IMR-90 (cell line): Measurements from ENCODE around the gene PRPS1. TPM values are rescaled to one million over a fixed set of nuclear protein-coding genes. Genes with fewer than 3 reads are reported as not detected.

Source experiments
- ATAC-seq: fragments of 200-7000 bp; cut with Tn5 transposase; 2 replicates; pipeline ENCODE4 v1.9.1; 2020; ENCODE audit warnings: low read depth, mild to moderate bottlenecking, moderate library complexity
- BruUV-seq: library from RNA; stranded (reverse); fragments of 400-500 nt; replicated peaks from 2 replicates; lab custom pipeline; 2021; lab: Mats Ljungman, UMichigan
- CTCF ChIA-PET: fragments of 300-600 bp; formaldehyde crosslinking; extraction: SDS; loops from one replicate; lab custom pipeline; 2021; ENCODE audit warnings: antibody characterized with exemption; lab: Yijun Ruan, JAX
- POLR2A ChIA-PET: fragments of 300-600 bp; sonication (Branson Sonifier 250); formaldehyde crosslinking; loops from one replicate; lab custom pipeline; 2022; ENCODE audit warnings: antibody characterized with exemption; ENCODE audit not compliant: unreplicated experiment; lab: Charles Lee
- DNase-seq: peaks from one replicate; pipeline ENCODE4 v3.0.0; 2013
- H2AFZ ChIP-seq: replicated peaks from 2 replicates; pipeline ENCODE3; 2013; ENCODE audit warnings: low read length, mild to moderate bottlenecking; ENCODE audit not compliant: poor library complexity
- H2AK5ac ChIP-seq: 2 replicates; pipeline ENCODE4 v1.6.1; 2013; ENCODE audit warnings: low read depth, low read length, inconsistent platforms
- H2AK9ac ChIP-seq: replicated peaks from 2 replicates; pipeline ENCODE3; 2013; ENCODE audit warnings: mild to moderate bottlenecking, low read depth, low read length, moderate library complexity; ENCODE audit not compliant: poor library complexity
- H2BK120ac ChIP-seq: 2 replicates; pipeline ENCODE4 v1.6.1; 2013; ENCODE audit warnings: low read depth, low read length, inconsistent platforms
- H2BK15ac ChIP-seq: 3 replicates; pipeline ENCODE4 v1.6.1; 2013; ENCODE audit warnings: low read depth, low read length, inconsistent platforms
- H2BK20ac ChIP-seq: 2 replicates; pipeline ENCODE4 v1.6.1; 2013; ENCODE audit warnings: low read depth, mild to moderate bottlenecking, inconsistent platforms, low read length, moderate library complexity
- H2BK5ac ChIP-seq: 2 replicates; pipeline ENCODE4 v1.6.1; 2013; ENCODE audit warnings: mild to moderate bottlenecking, low read depth, low read length, inconsistent platforms; ENCODE audit not compliant: poor library complexity, severe bottlenecking
- H3K14ac ChIP-seq: replicated peaks from 2 replicates; pipeline ENCODE4 v1.6.1; 2013; ENCODE audit warnings: low read depth, low read length, inconsistent platforms
- H3K18ac ChIP-seq: 2 replicates; pipeline ENCODE4 v1.6.1; 2013; ENCODE audit warnings: low read depth, low read length, control low read depth
- H3K23ac ChIP-seq: 2 replicates; pipeline ENCODE4 v1.6.1; 2013; ENCODE audit warnings: low read depth, low read length, inconsistent platforms
- H3K27ac ChIP-seq: 2 replicates; pipeline ENCODE4 v1.5.1; 2013; ENCODE audit warnings: mild to moderate bottlenecking, control low read depth, low read length; ENCODE audit not compliant: insufficient read depth
- H3K27me3 ChIP-seq: 2 replicates; pipeline ENCODE4 v1.6.1; 2013; ENCODE audit warnings: low read length; ENCODE audit not compliant: control insufficient read depth, insufficient read depth
- H3K36me3 ChIP-seq: 2 replicates; pipeline ENCODE4 v1.6.1; 2013; ENCODE audit warnings: low read length, mixed read lengths; ENCODE audit not compliant: control insufficient read depth, insufficient read depth
- H3K4ac ChIP-seq: 2 replicates; pipeline ENCODE4 v1.6.1; 2013; ENCODE audit warnings: low read depth, low read length, inconsistent platforms
- H3K4me1 ChIP-seq: 2 replicates; pipeline ENCODE4 v1.6.1; 2013; ENCODE audit warnings: low read length, mixed read lengths; ENCODE audit not compliant: control insufficient read depth, insufficient read depth
- H3K4me2 ChIP-seq: 2 replicates; pipeline ENCODE4 v1.6.1; 2013; ENCODE audit warnings: low read depth, mild to moderate bottlenecking, control low read depth, low read length, moderate library complexity
- H3K4me3 ChIP-seq: 2 replicates; pipeline ENCODE4 v1.5.1; 2013; ENCODE audit warnings: low read depth, mild to moderate bottlenecking, control low read depth, low read length, moderate library complexity; ENCODE audit not compliant: insufficient read depth
- H3K56ac ChIP-seq: 2 replicates; pipeline ENCODE4 v1.6.1; 2013; ENCODE audit warnings: low read length, inconsistent platforms; ENCODE audit not compliant: insufficient read depth; ENCODE audit errors: extremely low read depth
- H3K79me1 ChIP-seq, 2 experiments: 2 replicates each; pipeline ENCODE4 v1.6.1; 2013; ENCODE audit warnings: low read length in 2 of 2, inconsistent platforms in 1 of 2, low read depth in 1 of 2
- H3K9ac ChIP-seq: 2 replicates; pipeline ENCODE4 v1.6.1; 2013; ENCODE audit warnings: low read depth, low read length, control low read depth
- H3K9me1 ChIP-seq: 2 replicates; pipeline ENCODE4 v1.6.1; 2013; ENCODE audit warnings: low read length, inconsistent platforms; ENCODE audit not compliant: insufficient read depth
- H3K9me3 ChIP-seq: 2 replicates; pipeline ENCODE4 v1.6.1; 2013; ENCODE audit warnings: low read length; ENCODE audit not compliant: control insufficient read depth, insufficient read depth
- H4K20me1 ChIP-seq: 2 replicates; pipeline ENCODE4 v1.6.1; 2013; ENCODE audit warnings: low read length, inconsistent platforms; ENCODE audit not compliant: insufficient read depth
- H4K5ac ChIP-seq: 2 replicates; pipeline ENCODE4 v1.6.1; 2013; ENCODE audit warnings: mild to moderate bottlenecking, low read depth, low read length, control low read depth
- H4K8ac ChIP-seq, 2 experiments: 2 replicates each; pipeline ENCODE4 v1.6.1; 2013; ENCODE audit warnings: low read depth in 2 of 2, low read length in 2 of 2, control low read depth in 1 of 2, inconsistent platforms in 1 of 2
- H4K91ac ChIP-seq: 2 replicates; pipeline ENCODE4 v1.6.1; 2013; ENCODE audit warnings: low read depth, low read length, inconsistent platforms; ENCODE audit not compliant: insufficient read depth
- CHD1 ChIP-seq: IDR thresholded peaks from 2 replicates; pipeline ENCODE4 v1.6.1; 2012; ENCODE audit warnings: low read depth, low read length, improper control_type of control experiment
- FOS ChIP-seq: fragments of 150-350 bp; IDR thresholded peaks from 2 replicates; pipeline ENCODE4 v1.6.1; 2016; ENCODE audit warnings: low read depth, low read length
- POLR2A ChIP-seq: IDR thresholded peaks from 2 replicates; pipeline ENCODE4 v1.6.1; 2012; ENCODE audit warnings: mild to moderate bottlenecking, low read depth, low read length
- RAD21 ChIP-seq: IDR thresholded peaks from 2 replicates; pipeline ENCODE4 v1.6.1; 2012; ENCODE audit warnings: low read length, improper control_type of control experiment
- WGBS, 2 experiments: methylation state at CpG; one replicate each; pipeline versions ENCODE4 v1.1.5 to v1.1.7; 2013; ENCODE audit warnings: missing lambda C conversion rate in 2 of 2; ENCODE audit not compliant: insufficient read length in 1 of 2; ENCODE audit errors: extremely low coverage in 2 of 2; 5-methylcytosine and 5-hydroxymethylcytosine counted together
- dilution Hi-C: fragments of 300-500 bp; cut with HindIII; formaldehyde crosslinking; loops from one replicate; pipeline ENCODE4 v1.14.3; 2018; ENCODE audit warnings: low sequenced_read_pairs; ENCODE audit not compliant: unreplicated experiment
- in situ Hi-C: fragments of 300-500 bp; cut with MboI; formaldehyde crosslinking; loops from 3 replicates; pipeline ENCODE4 v1.14.3; 2019; ENCODE audit warnings: low sequenced_read_pairs, inconsistent platforms, mixed read lengths
- intact Hi-C: fragments of 100-400 bp; cut with micrococcal nuclease; formaldehyde crosslinking; loops from 2 replicates; pipeline ENCODE4 v1.10.0; 2022
- polyA plus RNA-seq, 3 experiments: library from polyadenylated mRNA; depleted of rRNA; stranded (reverse); fragments of >200 nt; gene quantifications; 2 replicates each; pipeline ENCODE4 v1.2.3, GENCODE V29; 2012; ENCODE audit warnings: low replicate concordance in 1 of 3
- total RNA-seq: library from RNA; depleted of rRNA; stranded (reverse); fragments of >200 nt; gene quantifications from 2 replicates; pipeline ENCODE4 v1.2.3, GENCODE V29; 2012

Gene PRPS1
- total and polyA plus RNA-seq, 2 of the 4 experiments (the other 2 are of a cell fraction): 118 to 137 TPM

DNA sequence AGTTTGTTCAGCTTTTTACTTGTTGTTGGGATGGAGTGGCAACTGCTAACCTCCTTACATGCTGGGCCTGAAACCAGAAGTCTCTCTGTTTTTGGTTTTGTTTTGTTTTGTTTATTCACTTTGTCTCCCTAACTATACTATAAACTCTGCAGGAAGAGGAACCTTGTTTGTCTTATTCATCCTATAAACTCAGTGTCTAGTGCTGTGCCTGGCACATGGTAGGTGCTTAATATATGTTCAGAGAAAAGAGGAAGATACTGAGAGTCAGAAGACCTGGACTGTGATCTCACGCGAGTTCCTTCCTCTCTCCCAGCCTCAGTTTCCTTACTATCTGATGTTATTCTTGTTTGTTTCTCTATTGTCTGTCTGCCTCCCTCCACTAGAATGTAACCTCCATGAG lies 71.3 kb downstream of the PRPS1 start:
- no peak overlapping the region for H3K56ac ChIP-seq
- TF ChIP-seq CHD1 (no peak), FOS (no peak), POLR2A (no peak), RAD21 (no peak)
- no peaks in the 10 kb centered on the region for H3K9me1 ChIP-seq
- CTCF ChIA-PET: no interaction called here
- H3K27me3 ChIP-seq: peaks cover 8% of the 10 kb centered on the region
- dilution Hi-C loops: no loop called here
- no TSS peak for BruUV-seq
- no peaks in the 10 kb centered on the region for H3K9me3 ChIP-seq
- H3K9ac ChIP-seq: no peak overlapping the region
- no peaks in the 10 kb centered on the region for H3K4me1 ChIP-seq
- H3K14ac ChIP-seq: no peak overlapping the region
- H2AK5ac ChIP-seq: no peak overlapping the region
- H2BK120ac ChIP-seq: no peak overlapping the region
- no peaks in the 10 kb centered on the region for H3K36me3 ChIP-seq
- no peak overlapping the region for H4K5ac ChIP-seq
- no peak overlapping the region for H2BK5ac ChIP-seq
- no peak overlapping the region for H2AK9ac ChIP-seq
- H2AFZ ChIP-seq: no peak overlapping the region
- H2BK20ac ChIP-seq: no peak overlapping the region
- no peak overlapping the region for H2BK15ac ChIP-seq
- no peaks in the 10 kb centered on the region for H3K79me1 ChIP-seq
- in situ Hi-C loops: no loop called here
- no CpG with 5 or more reads among the region's 2 CpGs for WGBS, 2 experiments
- H3K27ac ChIP-seq: no peak overlapping the region
- no peak overlapping the region for H4K8ac ChIP-seq
- no peak overlapping the region for H3K23ac ChIP-seq
- no peak overlapping the region for H3K4me2 ChIP-seq
- intact Hi-C loops: no loop called here
- no peaks in the 10 kb centered on the region for H4K20me1 ChIP-seq
- DNase-seq: no peak
- no peak overlapping the region for H4K91ac ChIP-seq
- no peak overlapping the region for H3K18ac ChIP-seq
- no peak overlapping the region for H3K4me3 ChIP-seq
- ATAC-seq: no peak
- POLR2A ChIA-PET: no interaction called here
- H3K4ac ChIP-seq: no peak overlapping the region
